Mucosa of gallbladder (tissue), 1 donor: ENCODE data around the gene CENPX. TPM values are rescaled to one million over a fixed set of nuclear protein-coding genes. Genes with fewer than 3 reads are reported as not detected.

Source experiments
- DNase-seq: peaks from one replicate; pipeline ENCODE4 v3.0.0-alpha.2; 2020; ENCODE audit warnings: low spot score
- total RNA-seq: library from RNA; stranded (reverse); gene quantifications from one replicate; pipeline ENCODE4 v1.2.1, GENCODE V29; 2021
- donor health status: DM: no; HTN: no; CAD: no.

Gene CENPX
- total RNA-seq, 1 donor from 2014 or later = 43.4 TPM

DNA sequence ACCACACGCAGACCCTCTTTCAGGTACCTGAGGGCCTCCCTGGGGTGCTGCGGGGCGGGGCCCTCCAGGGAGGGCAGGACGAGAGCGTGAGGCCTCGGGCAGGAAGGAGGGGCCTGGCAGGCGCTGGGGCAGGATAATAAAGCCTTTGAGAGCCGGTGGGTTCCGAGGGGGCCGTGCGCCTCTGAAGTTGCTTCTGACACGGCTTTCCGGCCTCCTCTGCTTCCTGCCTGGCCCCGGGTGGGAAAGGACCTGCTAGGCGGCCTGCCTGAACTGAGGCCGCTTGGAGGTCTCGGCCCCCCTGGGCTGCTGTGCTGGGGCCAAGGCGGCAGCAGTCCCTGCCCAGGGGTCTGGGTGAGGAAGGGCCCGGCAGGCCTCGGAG is 10.4 kb downstream of the CENPX start:
- DNase-seq = no peak

DNA sequence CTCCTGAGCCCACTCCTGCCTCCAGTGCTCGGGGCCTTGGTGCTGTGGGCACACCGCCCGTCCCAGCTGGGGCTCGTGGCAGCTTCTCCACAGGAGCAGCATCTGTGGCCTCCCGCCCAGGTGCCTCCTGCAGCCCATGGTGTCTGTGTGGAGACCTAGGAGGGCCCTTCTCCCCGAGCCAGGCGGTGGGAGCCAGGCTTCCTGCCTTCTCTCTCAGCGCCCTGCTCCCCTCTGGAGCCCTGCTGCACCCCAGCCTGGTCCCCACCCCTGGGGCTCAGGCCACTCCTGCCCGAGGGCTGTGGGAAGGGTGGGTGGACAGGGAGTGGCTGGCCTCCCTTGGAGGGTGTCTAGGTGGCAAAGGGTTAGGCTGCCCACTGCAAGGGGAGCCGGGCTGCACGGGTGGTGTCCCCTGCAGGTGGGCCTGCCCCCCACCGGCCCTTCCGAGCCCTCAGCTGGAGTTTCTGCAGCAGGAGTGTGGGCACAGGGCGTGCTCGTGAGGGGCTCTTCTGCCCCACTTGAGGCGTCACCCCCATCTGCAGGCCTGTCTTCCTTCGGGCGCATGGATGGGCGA is 11.0 kb downstream of the CENPX start:
- no peak for DNase-seq

DNA sequence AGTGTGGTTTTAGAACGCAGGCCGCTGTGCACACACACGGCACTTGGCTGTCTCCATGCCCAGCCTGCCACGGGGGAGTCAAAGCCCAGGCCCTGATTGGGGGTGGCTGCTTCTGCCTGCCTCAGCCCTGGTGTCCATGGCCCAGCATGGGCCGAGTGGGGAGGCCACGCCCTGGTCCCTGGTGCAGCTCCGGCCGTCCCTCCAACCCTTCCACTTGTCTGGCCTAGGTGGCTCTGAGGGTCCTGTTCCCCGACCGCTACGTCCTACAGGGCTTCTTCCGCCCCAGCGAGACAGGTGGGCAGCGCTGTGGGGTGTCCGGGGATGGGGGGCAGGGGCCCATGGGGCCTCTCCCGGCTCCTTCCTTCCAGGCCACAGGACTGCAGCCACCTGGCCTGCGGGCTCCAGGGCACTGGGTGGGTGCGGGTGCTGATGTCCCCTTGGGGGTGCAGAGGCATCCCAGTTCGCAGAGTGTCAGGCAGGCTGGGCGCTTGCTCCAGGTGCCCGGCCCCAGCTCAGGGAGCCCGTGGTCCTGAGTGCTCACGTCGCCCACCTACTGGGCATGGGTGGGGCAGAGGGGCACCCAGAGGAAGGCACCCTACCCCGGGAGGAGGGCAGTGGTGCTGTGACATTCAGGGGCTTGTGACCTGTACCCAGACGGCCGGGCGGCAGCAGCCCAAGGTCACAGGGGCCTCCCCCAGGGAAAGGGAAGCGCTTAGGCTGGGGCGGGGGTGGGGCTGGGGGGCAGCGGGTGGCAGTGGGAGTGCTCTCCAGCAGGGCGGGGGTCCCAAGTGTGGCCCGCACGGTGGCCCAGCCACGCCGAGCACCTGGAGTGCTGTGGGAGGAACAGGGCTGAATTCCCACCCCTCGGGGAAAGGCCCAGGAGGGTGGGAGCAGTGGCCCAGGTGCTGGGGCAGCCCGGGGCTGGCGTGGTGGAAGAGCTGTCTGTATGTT is 11.8 kb downstream of the CENPX start:
- no peak for DNase-seq

DNA sequence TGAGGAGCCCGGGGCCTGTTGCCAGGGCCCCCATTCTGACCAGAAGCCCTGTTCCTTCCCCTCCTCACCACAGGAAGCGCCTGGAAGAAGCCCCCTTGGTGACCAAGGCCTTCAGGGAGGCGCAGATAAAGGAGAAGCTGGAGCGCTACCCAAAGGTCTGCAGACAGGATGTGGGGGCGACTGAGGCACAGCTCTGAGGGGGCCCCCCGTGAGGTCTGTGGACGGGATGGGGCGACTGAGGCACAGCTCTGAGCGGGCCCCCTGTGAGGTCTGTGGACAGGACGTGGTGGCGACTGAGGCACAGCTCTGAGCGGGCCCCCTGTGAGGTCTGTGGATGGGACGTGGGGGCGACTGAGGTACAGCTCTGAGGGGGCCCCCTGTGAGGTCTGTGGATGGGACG is 13.3 kb downstream of the CENPX start:
- no peak for DNase-seq

DNA sequence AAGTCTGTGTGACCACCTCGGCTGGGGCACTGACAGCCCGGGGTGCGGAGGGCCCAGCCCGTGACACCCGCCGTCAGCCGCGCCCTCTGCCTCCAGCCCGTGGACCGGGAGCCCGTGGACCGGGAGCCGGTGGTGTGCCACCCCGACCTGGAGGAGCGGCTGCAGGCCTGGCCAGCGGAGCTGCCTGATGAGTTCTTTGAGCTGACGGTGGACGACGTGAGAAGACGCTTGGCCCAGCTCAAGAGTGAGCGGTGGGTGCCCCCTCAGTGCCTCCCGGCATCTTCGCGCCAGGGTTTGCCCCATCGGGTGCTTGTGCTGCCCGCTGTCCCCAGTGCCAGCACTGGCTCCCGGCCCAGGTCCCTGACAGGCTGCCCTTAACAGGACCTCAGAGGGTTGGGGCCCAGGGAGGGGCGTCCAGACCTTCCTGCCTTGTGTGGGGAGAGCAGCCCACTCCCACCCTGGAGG is 13.7 kb downstream of the CENPX start:
- no peak for DNase-seq

DNA sequence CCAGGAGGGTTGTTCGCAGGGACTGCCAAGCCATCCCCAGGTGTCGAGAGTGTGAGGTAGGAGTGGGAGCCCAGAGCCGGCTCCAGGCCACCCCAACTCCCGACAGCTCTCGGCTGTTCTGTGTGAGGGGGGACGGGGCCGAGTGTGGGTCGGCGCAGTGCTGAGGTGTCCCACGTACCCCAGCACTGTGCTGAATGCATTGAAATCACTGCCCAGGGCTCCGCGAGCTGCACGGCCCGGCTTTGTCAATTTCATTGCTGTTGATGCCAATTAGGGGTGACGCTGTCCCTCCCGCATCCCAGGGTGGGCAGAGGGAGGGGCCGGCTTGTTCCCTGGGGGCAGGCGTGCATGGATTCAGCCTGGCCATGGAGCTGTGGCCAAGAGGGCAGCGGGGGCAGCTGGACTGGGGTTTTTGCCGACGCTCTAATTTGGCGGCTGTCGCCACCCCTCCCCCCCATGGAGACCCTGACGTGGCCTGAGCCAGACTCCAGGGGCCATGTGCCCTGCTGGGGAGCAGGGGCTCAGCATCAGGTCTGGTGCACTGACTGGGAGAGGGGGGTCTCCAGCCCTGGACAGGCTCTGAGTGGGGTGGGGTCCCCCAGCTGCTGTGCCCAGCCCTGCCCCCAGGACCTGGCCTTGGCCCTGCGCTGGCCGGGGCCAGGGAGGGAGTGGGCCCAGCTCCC is 14.3 kb downstream of the CENPX start:
- no peak for DNase-seq

DNA sequence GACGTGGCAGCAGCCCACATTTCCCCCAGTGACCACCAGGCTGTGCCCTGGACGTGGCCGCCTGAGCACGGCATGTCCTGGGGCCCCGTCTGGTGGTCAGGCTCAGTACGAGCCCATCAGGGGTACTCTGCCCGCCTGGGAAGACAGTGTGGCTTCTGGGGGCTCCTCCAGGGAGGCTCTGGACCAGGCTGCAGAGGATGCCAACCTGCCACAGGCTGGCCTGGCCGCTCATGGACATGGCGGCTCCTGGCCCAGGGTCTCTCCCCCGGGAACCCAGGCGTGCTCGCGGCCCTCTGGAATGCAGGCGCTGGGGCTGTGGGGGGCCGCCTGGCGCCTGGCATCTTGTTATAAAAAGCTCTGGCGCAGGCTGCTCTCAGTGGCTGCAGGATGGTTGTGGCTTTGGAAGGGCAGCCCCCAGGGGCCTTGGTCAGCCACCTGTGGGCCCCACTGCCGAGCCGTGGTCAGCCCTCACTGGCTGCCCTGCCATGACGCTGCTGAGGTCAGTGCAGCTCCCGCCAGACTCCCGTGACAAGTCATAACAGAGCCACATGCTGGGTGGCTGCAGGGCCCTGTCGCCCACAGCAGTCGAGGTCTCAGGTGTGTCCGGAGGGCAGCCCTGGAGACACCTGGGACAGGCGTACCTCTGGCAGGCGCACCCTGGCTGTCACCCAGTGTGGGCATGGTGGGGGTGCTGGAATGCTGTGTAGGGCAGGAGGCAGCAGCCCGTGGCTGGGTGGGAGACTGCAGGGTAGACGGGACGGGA is 15.0 kb downstream of the CENPX start:
- no peak for DNase-seq

DNA sequence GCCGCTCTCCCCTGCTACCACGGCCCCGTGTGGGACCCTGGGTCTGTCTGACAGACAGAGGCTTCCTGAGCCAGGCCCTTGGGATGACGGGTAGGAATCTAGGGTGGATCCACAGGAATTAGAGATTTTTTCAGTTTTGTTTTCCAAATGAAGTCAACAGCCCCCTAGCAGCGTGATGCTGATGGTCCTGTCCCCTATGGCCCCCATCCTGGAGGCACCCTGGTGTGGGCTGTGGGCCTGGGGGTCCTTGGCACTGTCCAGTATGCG is 15.5 kb downstream of the CENPX start:
- no peak for DNase-seq

DNA sequence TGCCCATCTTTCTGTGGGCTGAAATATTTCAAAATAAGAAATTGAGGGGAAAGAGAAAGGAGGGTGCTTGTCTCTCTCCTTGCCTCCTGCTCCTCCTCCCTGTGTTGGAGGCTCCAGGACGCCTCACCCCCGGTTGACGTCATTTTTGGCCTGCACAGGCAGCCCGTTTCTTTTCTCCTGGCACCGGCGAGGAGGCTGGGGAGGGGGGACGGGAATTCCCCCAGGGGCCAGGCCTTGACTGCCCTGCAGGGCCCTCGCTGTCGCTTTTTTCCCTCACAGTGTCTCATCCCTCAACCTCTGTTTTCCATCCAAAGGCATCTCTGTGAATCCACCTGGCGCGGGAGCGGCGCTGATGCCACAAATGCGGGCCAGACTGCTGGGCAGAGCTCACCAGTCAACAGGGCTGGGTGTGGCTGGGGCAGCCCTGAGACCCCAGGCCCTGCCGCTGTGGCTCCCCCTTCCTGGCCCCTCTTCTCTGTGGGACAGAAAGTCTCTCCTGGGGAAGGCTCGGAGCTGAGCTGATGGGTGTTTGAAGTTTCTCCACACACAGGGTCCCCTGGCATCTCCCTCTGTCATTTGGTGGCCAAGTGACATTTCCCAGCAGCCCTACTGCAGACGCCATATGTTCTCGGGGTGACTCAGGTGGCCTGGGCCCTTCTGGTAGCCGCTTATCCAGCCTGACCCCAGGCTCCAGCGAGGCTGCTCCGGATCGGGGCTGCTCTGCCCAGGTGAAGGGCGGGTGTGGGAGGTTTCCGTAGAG is 16.0 kb downstream of the CENPX start:
- no peak for DNase-seq

DNA sequence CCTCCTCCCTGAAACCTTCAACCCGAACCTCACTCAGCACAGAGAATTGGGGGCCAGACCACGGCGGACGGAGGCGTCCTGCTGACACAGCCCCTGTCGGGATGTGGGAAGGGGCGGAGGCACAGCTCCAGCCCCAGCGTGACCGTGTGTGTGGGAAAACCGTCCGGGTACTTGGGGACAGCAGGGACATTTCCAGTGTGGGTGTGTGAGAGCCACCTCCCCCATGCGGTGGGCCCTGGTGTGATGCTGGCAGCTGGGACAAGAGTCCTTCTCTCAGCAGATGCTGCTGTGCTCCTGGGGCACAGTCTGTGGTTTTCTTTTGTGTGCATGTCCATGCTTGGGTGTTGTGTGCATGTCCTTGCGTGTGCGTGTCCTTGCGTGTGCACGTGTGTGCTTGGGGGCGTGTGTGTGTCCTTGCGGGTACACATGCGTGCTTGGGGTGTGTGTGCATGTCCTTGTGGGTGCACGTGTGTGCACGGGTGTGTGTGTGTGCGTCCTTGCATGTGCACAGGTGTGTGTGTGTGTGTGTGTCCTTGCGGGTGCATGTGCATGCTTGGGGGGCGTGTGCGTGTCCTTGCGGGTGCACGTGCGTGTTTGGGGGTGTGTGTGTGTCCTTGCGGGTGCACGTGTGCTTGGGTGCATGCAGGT is 16.9 kb downstream of the CENPX start:
- no peak for DNase-seq

DNA sequence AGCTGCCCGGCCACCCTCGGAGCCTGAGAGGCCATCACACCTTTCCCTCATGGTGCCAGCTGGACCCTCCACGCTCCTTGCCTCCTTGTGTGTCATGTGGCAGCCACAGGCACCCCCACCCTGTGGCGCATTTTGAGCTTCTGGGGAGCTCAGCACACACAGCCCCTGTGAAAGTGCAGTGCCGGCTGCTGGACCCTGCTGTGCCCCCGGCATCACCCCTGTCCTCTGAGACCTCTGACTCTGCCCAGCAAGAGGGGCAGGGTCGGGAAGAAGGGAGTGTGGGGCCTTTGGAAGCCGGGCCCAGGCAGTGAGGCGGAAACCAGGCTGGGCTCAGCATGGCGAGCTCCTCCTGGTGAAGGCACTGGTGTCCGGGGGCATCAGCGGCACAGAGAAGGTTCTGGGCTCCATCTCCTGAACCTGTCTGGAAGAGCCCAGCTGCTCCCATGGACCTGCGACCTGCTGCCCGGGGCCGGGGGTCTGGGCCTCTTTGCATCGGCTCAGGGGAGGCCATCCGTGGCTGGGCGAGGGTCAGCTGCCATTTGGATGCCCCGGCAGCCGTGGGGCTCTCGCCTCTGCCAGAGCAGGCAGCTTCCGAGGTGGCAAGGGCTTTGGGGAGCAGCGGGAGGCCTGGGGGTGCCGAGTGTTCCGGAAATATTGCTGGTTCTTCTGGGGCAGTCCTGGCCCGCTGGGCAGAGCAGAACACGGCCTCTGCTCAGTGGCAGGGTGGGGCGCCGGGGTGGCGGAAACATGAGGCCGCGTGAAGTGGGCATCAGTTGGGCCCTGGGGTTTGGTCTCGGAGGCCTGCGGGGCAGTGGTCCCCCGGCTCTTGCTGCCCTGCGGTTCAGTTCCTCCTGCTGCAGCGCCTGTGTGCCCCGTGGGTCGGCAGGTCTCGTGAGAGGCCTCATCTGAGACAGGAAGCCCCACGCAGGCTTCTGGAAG is 17.9 kb downstream of the CENPX start:
- no peak for DNase-seq

DNA sequence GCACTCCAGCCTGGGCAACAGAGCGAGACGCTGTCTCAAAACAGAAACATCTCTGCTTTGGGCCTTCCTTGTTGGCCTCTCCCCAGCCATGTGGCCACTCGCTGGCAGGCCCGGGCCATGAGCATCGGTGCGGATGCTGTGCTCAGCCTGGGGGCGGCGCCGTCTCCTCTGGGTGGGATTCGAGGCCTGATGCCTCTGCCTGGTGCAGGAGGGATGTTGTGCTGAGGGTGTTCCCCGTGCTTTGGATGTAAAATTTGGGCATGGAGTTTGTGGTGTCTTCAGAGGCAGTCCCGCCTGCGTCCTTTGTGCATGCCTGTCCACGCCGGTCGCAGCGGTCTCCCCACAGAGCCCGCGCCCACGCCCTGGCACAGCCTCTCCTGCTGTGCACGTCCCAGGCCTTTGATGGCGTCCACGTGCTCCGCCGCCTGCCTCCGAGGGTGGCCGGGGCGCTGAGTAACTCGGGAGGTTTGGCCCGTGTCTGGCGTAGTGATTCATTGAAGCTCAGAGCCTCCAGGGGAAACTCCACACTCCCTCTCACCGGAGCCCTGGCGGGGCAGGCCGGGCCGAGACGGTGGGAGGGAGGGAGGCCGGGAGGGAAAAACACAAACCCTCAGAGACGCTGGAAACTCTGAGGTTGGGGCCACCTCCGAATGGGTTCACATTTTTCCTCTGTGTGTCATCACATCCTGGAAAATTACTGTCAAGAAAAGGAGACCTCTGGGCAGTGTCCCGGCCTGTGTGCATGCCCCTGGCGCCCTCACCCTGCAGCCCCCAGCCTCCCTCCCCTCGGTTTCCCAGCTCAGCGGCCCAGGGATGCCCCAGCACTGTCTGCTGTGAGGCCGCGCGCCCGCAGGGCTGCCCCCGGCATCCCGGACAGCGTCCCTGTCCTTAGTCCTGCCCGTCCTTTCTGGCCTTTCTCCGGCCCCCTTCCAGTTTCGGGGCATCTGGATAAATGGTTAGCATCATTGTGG is 19.0 kb downstream of the CENPX start:
- peak; percentile 44 for DNase-seq

DNA sequence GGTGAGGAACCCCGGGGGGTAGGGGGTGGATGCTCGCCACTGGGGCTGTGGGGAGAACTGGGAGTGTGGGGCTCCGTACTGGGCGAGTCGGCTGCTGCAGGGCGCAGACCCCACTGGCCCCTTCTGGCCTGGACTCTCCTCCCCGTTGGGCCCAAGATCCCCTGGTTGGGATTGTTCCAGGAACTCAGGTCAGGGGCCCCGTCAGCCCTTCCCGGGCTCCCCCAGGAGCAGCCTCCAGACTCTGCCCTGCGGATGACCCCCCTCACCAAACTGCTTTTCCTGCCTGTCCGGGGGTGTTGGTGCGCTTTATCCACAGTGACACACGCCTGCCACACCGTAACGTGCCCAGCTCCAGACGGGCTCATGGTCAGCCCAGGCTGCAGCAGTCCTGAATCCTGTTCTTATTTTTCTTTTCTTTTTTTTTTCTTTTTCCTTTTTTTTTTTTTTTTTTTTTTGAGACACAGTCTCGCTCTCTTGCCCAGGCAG is 21.1 kb downstream of the CENPX start:
- DNase-seq = no peak

DNA sequence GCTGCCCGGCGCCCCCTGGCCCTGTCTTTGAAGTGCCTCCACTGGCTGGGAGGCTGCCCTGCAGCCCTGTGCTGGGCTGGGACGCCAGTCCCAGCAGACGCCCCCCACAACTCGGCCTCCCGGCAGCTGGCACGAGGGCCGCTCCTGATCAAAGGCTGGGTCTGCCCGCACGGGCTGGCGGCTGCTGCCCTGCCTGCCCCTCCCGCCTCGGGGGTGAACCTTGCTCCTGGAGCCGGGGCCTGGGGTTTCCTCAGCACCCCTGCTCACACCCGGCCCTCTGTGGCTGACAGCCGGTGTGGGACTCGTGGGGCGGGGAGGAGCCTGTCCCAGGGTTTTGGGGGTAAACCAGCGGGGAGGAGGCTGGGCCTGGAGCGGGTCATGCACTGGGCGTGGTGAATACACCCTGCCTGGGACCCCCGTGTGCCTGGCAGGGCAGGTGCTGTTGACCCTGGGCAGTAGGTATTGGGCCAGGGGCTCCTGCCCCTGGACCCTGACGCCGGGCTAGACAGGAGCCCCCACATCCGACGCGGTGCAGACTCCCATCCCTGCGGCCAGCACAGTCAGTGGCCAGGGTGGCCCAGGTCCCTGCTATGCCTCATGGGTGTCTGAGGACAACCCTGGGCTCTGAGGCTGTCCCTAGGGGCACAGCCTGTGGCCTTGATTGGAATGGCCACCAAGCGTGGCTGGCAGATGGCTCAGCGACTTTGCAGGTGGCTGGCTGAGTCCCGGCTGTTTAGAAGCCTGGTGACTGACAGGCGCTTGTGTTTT is 21.7 kb downstream of the CENPX start:
- no peak for DNase-seq

DNA sequence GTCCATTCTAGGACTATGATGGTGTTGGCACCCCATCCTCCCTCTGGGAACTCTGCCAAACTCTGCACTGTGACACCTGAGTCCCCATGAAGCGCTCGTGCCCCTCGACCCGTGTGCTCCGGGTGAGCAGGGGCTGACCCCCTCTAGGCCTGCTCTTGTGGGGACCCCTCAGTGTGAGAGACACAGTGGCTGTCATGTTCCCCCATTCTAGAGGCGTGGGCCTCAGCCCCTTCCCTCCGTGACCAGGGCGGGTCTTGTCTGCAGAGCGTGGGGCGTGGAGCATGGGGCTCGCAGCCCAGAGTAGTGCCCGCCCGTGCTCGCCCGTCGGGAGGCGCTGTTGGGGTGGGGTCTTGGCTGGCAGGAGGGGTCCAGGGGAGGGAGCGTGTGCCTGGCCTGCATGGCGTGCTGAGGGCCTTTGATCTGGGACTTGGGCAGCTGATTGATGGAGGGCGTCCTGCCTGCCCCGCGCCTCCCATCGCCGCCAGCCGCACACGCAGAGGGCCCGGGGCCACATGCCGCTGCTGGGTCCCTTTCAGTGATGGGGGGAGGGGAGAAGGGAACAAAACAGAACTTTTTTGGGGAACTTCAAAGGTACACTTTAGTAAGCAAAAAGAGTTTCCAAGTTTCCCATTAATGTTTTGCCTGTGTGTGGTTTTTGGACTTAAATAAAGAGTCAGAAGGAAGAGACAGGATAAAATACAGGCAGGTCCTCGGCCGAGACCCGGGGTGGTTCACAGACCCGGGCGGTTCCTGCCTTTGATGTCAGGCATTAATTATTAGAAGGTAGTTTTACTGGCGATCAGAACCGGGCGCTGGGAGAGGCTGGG is 22.5 kb downstream of the CENPX start:
- no peak for DNase-seq

DNA sequence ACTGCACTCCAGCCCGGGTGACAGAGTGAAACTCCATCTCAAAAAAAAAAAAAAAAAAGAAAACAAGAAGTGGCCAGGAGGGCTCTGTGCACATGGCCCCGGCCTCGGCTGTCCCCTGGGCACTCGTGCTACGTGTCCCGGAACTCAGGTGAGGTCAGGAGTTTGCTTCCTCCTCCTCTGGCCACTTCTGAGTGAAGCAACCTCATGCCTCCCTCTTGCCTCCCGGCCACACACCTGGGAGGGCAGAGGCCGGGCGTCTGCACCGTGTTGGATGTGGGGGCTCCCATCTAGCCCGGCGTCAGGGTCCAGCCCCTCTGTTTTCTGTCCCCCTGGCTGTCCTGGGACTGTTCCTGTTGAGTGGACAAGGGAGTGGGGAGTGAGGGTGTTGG is 23.1 kb downstream of the CENPX start:
- DNase-seq = no peak
